ENCODE results near the gene RAB17.

The RAB17 gene

GRCh38 chr2:237546040-237546875 is 44.3 kb downstream of the RAB17 start:
- no peak for TF ChIP-seq CTCF (IDR thresholded peaks at IDR 0.05; ENCODE audit: low read depth, low read length)
- no peaks in the 10 kb centered on the region for H3K36me3 ChIP-seq

DNA sequence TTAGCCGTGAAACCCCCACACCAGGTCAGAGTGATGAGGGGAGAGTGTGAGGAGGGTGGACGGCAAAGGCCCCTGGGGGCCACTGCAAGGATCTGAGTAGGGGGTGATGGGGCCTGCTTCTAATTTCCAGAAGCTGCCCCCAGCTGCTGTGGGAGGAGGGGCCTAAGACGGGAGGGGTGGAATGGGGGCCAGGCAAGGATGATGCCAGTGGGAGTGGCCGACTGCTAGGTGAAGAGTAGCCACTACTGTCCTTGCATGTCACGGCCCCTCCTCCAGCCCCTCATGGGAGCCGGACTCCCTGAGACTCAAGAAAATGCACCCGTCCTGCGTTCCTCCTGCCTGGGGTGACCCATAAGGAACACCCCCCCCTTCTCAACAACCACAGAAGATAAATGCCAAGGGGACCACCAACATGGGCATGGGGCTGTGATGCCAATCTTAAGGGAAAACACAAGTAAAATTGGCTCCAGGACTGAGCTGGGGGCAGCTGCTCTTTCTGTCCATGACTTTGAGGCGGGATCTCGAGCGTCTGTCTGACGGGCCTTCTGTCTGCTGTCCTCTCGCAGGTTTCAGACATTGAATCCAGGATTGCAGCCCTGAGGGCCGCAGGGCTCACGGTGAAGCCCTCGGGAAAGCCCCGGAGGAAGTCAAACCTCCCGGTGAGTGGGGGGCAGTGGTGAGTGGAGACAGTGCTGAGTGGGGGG is 48.4 kb downstream of the RAB17 start:
- H3K9me3 ChIP-seq: no peaks in the 10 kb centered on the region
- H3K27me3 ChIP-seq: no peaks in the 10 kb centered on the region
- DNase-seq: no peak
- no peaks in the 10 kb centered on the region for H3K36me3 ChIP-seq
- no peak for TF ChIP-seq CTCF (IDR thresholded peaks at IDR 0.05; ENCODE audit: low read depth, low read length)
- no peaks in the 10 kb centered on the region for H3K4me1 ChIP-seq
- H3K4me3 ChIP-seq (ENCODE audit: low read depth, low read length): no peak overlapping the region

More at GRCh38 chr2:237546040-237546875, 44.3 kb downstream of the RAB17 start:
- no peaks in the 10 kb centered on the region for H3K27me3 ChIP-seq
- DNase-seq: no peak
- H3K4me1 ChIP-seq: no peaks in the 10 kb centered on the region
- H3K4me3 ChIP-seq (ENCODE audit: low read depth, low read length): no peak overlapping the region
- no peaks in the 10 kb centered on the region for H3K9me3 ChIP-seq

- Histone ChIP-seq H3K36me3 (no peaks in the 10 kb centered on the region), H3K27me3 (no peaks in the 10 kb centered on the region), H3K4me3 (ENCODE audit: low read depth, low read length) (no peak overlapping the region), H3K4me1 (no peaks in the 10 kb centered on the region), H3K9me3 (no peaks in the 10 kb centered on the region)
- no peak for TF ChIP-seq CTCF (IDR thresholded peaks at IDR 0.05; ENCODE audit: low read depth, low read length)
- DNase-seq: no peak
Observed at GRCh38 chr2:237541243-237541642, 49.3 kb downstream of the RAB17 start.

- H3K4me3 ChIP-seq (ENCODE audit: low read depth, low read length): no peak overlapping the region
- H3K4me1 ChIP-seq: no peaks in the 10 kb centered on the region
- H3K36me3 ChIP-seq: no peaks in the 10 kb centered on the region
- TF ChIP-seq CTCF (IDR thresholded peaks at IDR 0.05; ENCODE audit: low read depth, low read length): no peak
- H3K9me3 ChIP-seq: no peaks in the 10 kb centered on the region
- no peaks in the 10 kb centered on the region for H3K27me3 ChIP-seq
- DNase-seq: no peak
Observed at GRCh38 chr2:237540823-237541222, 49.7 kb downstream of the RAB17 start.

DNA sequence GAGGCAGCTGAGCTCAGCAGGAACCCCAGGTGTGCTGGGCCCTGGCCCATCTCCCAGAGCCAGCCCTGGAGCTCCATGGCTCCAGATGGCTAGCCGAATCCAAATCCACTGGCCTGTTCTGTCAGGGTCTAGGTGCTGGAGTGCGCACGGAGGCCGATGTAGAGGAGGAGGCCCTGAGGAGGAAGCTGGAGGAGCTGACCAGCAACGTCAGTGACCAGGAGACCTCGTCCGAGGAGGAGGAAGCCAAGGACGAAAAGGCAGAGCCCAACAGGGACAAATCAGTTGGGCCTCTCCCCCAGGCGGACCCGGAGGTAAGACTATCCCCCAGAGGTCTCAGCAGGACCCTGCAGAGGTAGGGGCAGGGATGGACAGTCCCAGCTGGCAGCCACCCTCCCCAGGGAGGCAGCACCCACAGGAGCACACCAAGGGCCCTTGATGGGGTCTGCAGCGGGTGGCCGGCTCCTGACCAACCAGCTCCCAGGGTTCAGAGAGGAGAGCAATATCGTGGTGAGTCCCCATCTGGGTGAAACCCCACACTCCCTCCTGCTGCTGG is 50.2 kb downstream of the RAB17 start:
- TF ChIP-seq CTCF (IDR thresholded peaks at IDR 0.05; ENCODE audit: low read depth, low read length): no peak
- Histone ChIP-seq H3K4me1 (no peaks in the 10 kb centered on the region), H3K27me3 (no peaks in the 10 kb centered on the region), H3K9me3 (no peaks in the 10 kb centered on the region), H3K36me3 (no peaks in the 10 kb centered on the region), H3K4me3 (ENCODE audit: low read depth, low read length) (no peak overlapping the region)
- DNase-seq: no peak

Measured in BE2C (cell line).